ENCODE data around the gene WDR54.

DNA sequence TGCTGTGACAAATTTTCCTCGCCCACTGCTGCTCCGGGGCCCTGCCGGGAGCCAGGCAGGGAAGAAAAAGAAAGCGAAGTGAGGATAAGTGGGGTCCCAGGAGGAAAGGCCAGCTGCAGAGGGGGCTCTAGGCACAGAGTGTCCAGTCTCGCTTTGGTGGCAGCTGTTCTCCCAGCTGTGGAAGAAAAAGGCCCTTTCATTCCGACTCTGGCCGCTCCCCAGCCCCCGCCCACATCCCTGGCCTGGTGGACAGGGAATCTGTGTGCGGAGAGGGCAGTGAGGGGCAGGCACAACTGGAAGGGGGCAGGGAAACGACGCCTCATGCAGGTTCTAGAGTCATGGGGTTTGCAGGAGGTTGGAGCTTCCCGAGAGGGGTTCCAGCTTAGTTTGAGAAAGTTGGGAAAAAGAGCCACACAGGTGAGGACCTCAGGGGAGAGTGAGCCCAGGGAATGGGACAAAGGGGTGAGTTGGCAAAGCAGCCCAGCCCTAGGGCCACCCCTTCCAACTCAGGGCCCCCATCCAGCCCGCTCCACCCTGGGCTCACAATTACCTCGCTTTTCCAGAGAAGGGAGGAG, 18.4 kb downstream of the WDR54 start:
- TF ChIP-seq, protein P1, sequence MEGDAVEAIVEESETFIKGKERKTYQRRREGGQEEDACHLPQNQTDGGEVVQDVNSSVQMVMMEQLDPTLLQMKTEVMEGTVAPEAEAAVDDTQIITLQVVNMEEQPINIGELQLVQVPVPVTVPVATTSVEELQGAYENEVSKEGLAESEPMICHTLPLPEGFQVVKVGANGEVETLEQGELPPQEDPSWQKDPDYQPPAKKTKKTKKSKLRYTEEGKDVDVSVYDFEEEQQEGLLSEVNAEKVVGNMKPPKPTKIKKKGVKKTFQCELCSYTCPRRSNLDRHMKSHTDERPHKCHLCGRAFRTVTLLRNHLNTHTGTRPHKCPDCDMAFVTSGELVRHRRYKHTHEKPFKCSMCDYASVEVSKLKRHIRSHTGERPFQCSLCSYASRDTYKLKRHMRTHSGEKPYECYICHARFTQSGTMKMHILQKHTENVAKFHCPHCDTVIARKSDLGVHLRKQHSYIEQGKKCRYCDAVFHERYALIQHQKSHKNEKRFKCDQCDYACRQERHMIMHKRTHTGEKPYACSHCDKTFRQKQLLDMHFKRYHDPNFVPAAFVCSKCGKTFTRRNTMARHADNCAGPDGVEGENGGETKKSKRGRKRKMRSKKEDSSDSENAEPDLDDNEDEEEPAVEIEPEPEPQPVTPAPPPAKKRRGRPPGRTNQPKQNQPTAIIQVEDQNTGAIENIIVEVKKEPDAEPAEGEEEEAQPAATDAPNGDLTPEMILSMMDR (IDR thresholded peaks at IDR 0.05), result no peak
- TF ChIP-seq ELF1 (IDR thresholded peaks at IDR 0.05), result no peak; the same call in 1 of the 2 replicates
- peak in 1 of 2 experiments; percentile 27; a peak in 1 of 4 replicates for TF ChIP-seq EP300 (IDR thresholded peaks at IDR 0.05; ENCODE audit: borderline replicate concordance in 1 of 2, low read depth in 1 of 2, low read length in 1 of 2)
- TF ChIP-seq RXRA (IDR thresholded peaks at IDR 0.05; ENCODE audit: borderline replicate concordance, low read depth), result no peak
- no peak for TF ChIP-seq POLR2AphosphoS5 (IDR thresholded peaks at IDR 0.05; ENCODE audit: low read depth, low read length)
- TF ChIP-seq NRF1 (IDR thresholded peaks at IDR 0.05; ENCODE audit: low read depth, low read length), result no peak
- no peak for TF ChIP-seq EZH2phosphoT487 (IDR thresholded peaks at IDR 0.05; ENCODE audit: borderline replicate concordance, low read depth)
- no peak for TF ChIP-seq RCOR1 (IDR thresholded peaks at IDR 0.05; ENCODE audit: low read length)
- no peak for TF ChIP-seq TAF1 (IDR thresholded peaks at IDR 0.05; ENCODE audit: borderline replicate concordance, low read depth, low read length)
- TF ChIP-seq, protein P2, sequence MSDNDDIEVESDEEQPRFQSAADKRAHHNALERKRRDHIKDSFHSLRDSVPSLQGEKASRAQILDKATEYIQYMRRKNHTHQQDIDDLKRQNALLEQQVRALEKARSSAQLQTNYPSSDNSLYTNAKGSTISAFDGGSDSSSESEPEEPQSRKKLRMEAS (IDR thresholded peaks at IDR 0.05; ENCODE audit: low read depth), result no peak
- TF ChIP-seq GABPA (IDR thresholded peaks at IDR 0.05; ENCODE audit: low read depth), result no peak
- TF ChIP-seq NFIC (IDR thresholded peaks at IDR 0.05; ENCODE audit: borderline replicate concordance), result no peak
- TF ChIP-seq, protein P3, sequence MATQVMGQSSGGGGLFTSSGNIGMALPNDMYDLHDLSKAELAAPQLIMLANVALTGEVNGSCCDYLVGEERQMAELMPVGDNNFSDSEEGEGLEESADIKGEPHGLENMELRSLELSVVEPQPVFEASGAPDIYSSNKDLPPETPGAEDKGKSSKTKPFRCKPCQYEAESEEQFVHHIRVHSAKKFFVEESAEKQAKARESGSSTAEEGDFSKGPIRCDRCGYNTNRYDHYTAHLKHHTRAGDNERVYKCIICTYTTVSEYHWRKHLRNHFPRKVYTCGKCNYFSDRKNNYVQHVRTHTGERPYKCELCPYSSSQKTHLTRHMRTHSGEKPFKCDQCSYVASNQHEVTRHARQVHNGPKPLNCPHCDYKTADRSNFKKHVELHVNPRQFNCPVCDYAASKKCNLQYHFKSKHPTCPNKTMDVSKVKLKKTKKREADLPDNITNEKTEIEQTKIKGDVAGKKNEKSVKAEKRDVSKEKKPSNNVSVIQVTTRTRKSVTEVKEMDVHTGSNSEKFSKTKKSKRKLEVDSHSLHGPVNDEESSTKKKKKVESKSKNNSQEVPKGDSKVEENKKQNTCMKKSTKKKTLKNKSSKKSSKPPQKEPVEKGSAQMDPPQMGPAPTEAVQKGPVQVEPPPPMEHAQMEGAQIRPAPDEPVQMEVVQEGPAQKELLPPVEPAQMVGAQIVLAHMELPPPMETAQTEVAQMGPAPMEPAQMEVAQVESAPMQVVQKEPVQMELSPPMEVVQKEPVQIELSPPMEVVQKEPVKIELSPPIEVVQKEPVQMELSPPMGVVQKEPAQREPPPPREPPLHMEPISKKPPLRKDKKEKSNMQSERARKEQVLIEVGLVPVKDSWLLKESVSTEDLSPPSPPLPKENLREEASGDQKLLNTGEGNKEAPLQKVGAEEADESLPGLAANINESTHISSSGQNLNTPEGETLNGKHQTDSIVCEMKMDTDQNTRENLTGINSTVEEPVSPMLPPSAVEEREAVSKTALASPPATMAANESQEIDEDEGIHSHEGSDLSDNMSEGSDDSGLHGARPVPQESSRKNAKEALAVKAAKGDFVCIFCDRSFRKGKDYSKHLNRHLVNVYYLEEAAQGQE (IDR thresholded peaks at IDR 0.05; ENCODE audit: low read depth, low read length), result no peak
- TF ChIP-seq, protein P4, sequence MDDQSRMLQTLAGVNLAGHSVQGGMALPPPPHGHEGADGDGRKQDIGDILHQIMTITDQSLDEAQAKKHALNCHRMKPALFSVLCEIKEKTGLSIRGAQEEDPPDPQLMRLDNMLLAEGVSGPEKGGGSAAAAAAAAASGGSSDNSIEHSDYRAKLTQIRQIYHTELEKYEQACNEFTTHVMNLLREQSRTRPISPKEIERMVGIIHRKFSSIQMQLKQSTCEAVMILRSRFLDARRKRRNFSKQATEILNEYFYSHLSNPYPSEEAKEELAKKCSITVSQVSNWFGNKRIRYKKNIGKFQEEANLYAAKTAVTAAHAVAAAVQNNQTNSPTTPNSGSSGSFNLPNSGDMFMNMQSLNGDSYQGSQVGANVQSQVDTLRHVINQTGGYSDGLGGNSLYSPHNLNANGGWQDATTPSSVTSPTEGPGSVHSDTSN (IDR thresholded peaks at IDR 0.05), result no peak
